Breast epithelium (tissue), 3 donors: ENCODE data around the gene WDPCP.

Source experiments
- CTCF ChIP-seq, 3 donors: fragments of 450-650 bp; IDR thresholded peaks; one replicate each; pipeline ENCODE4 v1.5.1; 2016 to 2017; ENCODE audit warnings: antibody characterized with exemption in 3 of 3, mild to moderate bottlenecking in 3 of 3, moderate library complexity in 3 of 3
- POLR2AphosphoS5 ChIP-seq, 3 donors: sonication (generic); formaldehyde crosslinking; IDR thresholded peaks; one replicate each; pipeline ENCODE4 v1.6.1; 2017; ENCODE audit warnings: antibody characterized with exemption in 3 of 3

- no peak for TF ChIP-seq CTCF (IDR thresholded peaks at IDR 0.05)
- TF ChIP-seq POLR2AphosphoS5 (IDR thresholded peaks at IDR 0.05), result no peak
Observed at GRCh38 chr2:63364866-63365265, 223.4 kb downstream of the WDPCP start.
